T-cell (primary cell): Measurements from ENCODE around the gene MS4A4A. TPM values are rescaled to one million over a fixed set of nuclear protein-coding genes. Genes with fewer than 3 reads are reported as not detected.

ENCODE experiments used
- ATAC-seq, 4 experiments: fragments of 200-7000 bp in 3 of 4; fragments of 150-1000 bp in 1 of 4; cut with Tn5 transposase; replicated peaks in 1 of 4; 1 replicate in 3 of 4; 2 replicates in 1 of 4; pipeline ENCODE4 v1.10.0; 2021; ENCODE audit warnings: moderate library complexity in 3 of 4, mild to moderate bottlenecking in 2 of 4, moderate number of reproducible peaks in 1 of 4
- CTCF ChIA-PET, 2 donors: fragments of 300-600 bp; sonication (Branson Sonifier 250); formaldehyde crosslinking; loops; one replicate each; lab custom pipeline; 2022; ENCODE audit warnings: antibody characterized with exemption in 2 of 2; lab: Charles Lee
- POLR2A ChIA-PET, 2 donors: fragments of 300-600 bp; sonication (Branson Sonifier 250); formaldehyde crosslinking; loops; one replicate each; lab custom pipeline; 2022; ENCODE audit warnings: antibody characterized with exemption in 2 of 2; lab: Charles Lee
- DNase-seq, 35 experiments: peaks; one replicate each; pipeline versions ENCODE4 v3.0.0 to v3.0.0-alpha.2; 2013 to 2023
- H3K27ac ChIP-seq: one replicate; pipeline ENCODE4 v1.5.1; 2013; ENCODE audit warnings: low read length
- H3K27me3 ChIP-seq, 2 experiments: replicated peaks in 1 of 2; 1 replicate in 1 of 2; 2 replicates in 1 of 2; pipeline versions ENCODE4 v1.6.1 to v1.7.0; 2013; ENCODE audit warnings: low read length in 1 of 2, mixed read lengths in 1 of 2; ENCODE audit not compliant: control insufficient read depth in 2 of 2, insufficient read depth in 2 of 2; ENCODE audit errors: extremely low read depth in 1 of 2
- H3K36me3 ChIP-seq, 2 donors: 1 replicate in 1 of 2; 2 replicates in 1 of 2; pipeline versions ENCODE4 v1.6.1 to v1.7.0; 2013; ENCODE audit warnings: low read length in 1 of 2; ENCODE audit not compliant: control insufficient read depth in 2 of 2, insufficient read depth in 1 of 2; ENCODE audit errors: extremely low read depth in 1 of 2
- H3K4me1 ChIP-seq, 2 experiments: 1 replicate in 1 of 2; 2 replicates in 1 of 2; pipeline versions ENCODE4 v1.6.1 to v1.7.0; 2013; ENCODE audit warnings: low read length in 2 of 2, mixed read lengths in 1 of 2; ENCODE audit not compliant: insufficient read depth in 2 of 2, control insufficient read depth in 1 of 2; ENCODE audit errors: extremely low read depth in 1 of 2
- H3K4me3 ChIP-seq, 2 donors: 1 replicate in 1 of 2; 2 replicates in 1 of 2; pipeline versions ENCODE4 v1.5.1 to v1.7.0; 2013; ENCODE audit warnings: mild to moderate bottlenecking in 2 of 2, low read length in 1 of 2, moderate library complexity in 1 of 2; ENCODE audit not compliant: control insufficient read depth in 1 of 2; ENCODE audit errors: extremely low read depth in 1 of 2
- H3K9me3 ChIP-seq: 2 replicates; pipeline ENCODE4 v1.7.0; 2013
- H3K27ac Mint-ChIP-seq, 2 donors: one replicate each; pipeline ENCODE4 v1.8.0; 2020 to 2021; ENCODE audit warnings: mild to moderate bottlenecking in 2 of 2, mixed read lengths in 2 of 2
- H3K27me3 Mint-ChIP-seq, 2 donors: one replicate each; pipeline ENCODE4 v1.8.0; 2021 to 2022; ENCODE audit warnings: mixed read lengths in 2 of 2
- H3K36me3 Mint-ChIP-seq: one replicate; pipeline ENCODE4 v1.8.0; 2021; ENCODE audit warnings: mixed read lengths
- H3K4me1 Mint-ChIP-seq, 3 donors: one replicate each; pipeline ENCODE4 v1.8.0; 2020 to 2022; ENCODE audit warnings: mixed read lengths in 3 of 3, mild to moderate bottlenecking in 1 of 3
- H3K4me3 Mint-ChIP-seq, 3 donors: one replicate each; pipeline ENCODE4 v1.8.0; 2020 to 2022; ENCODE audit warnings: mild to moderate bottlenecking in 3 of 3, mixed read lengths in 3 of 3, moderate library complexity in 3 of 3
- H3K9me3 Mint-ChIP-seq, 3 donors: one replicate each; pipeline ENCODE4 v1.8.0; 2020 to 2022; ENCODE audit warnings: mixed read lengths in 3 of 3
- WGBS: methylation state at CpG from one replicate; pipeline ENCODE4 v1.1.5; 2013; ENCODE audit warnings: missing lambda C conversion rate; ENCODE audit not compliant: insufficient coverage; 5-methylcytosine and 5-hydroxymethylcytosine counted together
- total RNA-seq, 35 experiments: library from RNA in 6 of 35; stranded (reverse) in 6 of 35; fragments of 120-200 nt in 1 of 35; gene quantifications; one replicate each; pipeline versions ENCODE4 v1.2.1 to v1.2.4 and lab custom pipeline; 2013 to 2026

The MS4A4A gene
- total RNA-seq, 5 donors from 2014 or later (not counting 1 experiment from before 2014, with no cell fraction given) = 0.26 TPM; not detected in 4

DNA sequence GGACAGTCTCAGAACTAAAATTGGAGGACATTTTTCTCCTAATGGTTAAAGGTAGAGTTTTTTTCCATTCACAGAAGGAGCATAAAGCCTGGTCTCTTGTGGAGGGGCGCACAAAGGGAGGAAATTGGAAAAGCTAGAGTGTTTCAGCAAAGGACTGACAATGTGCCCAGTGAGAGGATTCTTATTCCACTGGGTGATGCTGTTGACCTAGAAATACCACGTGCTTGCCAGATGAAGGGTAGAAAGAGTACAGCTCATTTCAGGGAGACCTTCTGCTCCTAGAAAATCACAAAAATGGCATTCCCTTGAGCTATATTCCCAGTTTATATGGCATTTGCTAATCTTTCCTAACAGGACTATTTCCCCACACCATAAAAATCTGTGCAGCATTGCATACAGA, 67.7 kb downstream of the MS4A4A start:
- peaks cover 23 to 31% of the 10 kb centered on the region in 2 donors for H3K27me3 Mint-ChIP-seq

DNA sequence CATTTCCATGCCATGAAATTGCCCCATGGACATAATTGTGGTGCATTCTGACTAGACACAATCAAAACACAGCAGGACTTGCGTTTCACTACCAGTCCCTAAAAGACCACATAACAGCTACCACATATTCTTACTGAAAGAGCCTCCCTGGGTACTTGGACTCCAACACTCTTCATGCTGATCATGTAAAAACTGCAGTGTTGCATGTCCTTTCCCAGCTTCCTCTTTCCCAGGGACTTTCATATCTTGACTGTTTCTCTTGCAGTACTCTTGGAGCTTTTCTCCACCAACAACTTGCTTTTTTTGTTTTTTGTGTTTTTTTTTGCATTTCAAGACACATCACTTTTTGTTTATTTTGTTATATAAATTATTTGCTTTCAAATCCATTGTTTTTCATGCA, 69.5 kb downstream of the MS4A4A start:
- Histone ChIP-seq H3K4me3 (no peak overlapping the region), H3K4me1 (no peaks in the 10 kb centered on the region), H3K27me3 (peaks cover 0 to 4% of the 10 kb centered on the region in 2 experiments), H3K27ac (no peak overlapping the region), H3K36me3 (no peaks in the 10 kb centered on the region), H3K9me3 (no peaks in the 10 kb centered on the region)
- H3K27ac Mint-ChIP-seq = no peak overlapping the region
- H3K36me3 Mint-ChIP-seq = no peaks in the 10 kb centered on the region
- H3K4me1 Mint-ChIP-seq = no peaks in the 10 kb centered on the region
- peaks cover 0 to 9% (median 1%) of the 10 kb centered on the region in 3 donors for H3K9me3 Mint-ChIP-seq
- ChIA-PET POLR2A (no interaction called here), CTCF (interaction anchor here in 1 of 2 donors (1.6 kb wide), 1 partner anchor 12 kb away, joined by 4 read pairs; no protein-coding TSS in a partner anchor)
- WGBS = 78% methylated on average over 1 of the region's 1 CpG
- ATAC-seq = no peak
- no peak for DNase-seq
- no peak overlapping the region for H3K4me3 Mint-ChIP-seq
- H3K27me3 Mint-ChIP-seq = peaks cover 16 to 27% of the 10 kb centered on the region in 2 donors

More for the DNA sequence above, 67.7 kb downstream of the MS4A4A start:
- ChIA-PET POLR2A (no interaction called here), CTCF (no interaction called here)
- DNase-seq = no peak
- Mint-ChIP-seq H3K4me1 (no peaks in the 10 kb centered on the region), H3K36me3 (no peaks in the 10 kb centered on the region), H3K27ac (no peak overlapping the region), H3K9me3 (no peaks in the 10 kb centered on the region), H3K4me3 (no peak overlapping the region)
- Histone ChIP-seq H3K27me3 (peaks cover 0 to 4% of the 10 kb centered on the region in 2 experiments), H3K9me3 (no peaks in the 10 kb centered on the region), H3K36me3 (no peaks in the 10 kb centered on the region), H3K27ac (no peak overlapping the region), H3K4me3 (no peak overlapping the region), H3K4me1 (no peaks in the 10 kb centered on the region)
- ATAC-seq = no peak
- WGBS = 29% methylated on average over 1 of the region's 2 CpGs

DNA sequence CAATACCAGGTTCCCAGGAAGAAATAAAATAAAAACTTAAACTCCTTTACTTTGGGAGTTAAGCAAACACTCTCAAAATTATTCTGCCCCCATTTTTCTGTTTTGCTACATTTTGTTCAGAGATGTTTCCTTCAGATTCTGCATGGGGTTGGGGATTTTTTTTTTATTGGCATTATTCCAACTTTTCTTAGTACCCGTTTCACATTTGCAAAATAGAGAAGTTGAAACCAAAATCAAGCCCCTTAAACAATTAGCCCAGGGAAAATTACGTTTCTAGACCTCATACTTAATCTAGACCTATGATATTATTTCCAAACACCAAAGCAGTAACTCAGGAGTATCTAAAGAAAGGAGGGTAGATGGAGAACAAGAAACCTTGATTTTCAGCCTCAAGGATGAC, 77.3 kb downstream of the MS4A4A start:
- H3K4me1 ChIP-seq = no peaks in the 10 kb centered on the region
- no peak overlapping the region for H3K27ac ChIP-seq
- H3K4me1 Mint-ChIP-seq = peaks cover 0 to 3% (median 0%) of the 10 kb centered on the region in 3 donors
- H3K27me3 Mint-ChIP-seq = peaks cover 4 to 5% of the 10 kb centered on the region in 2 donors
- DNase-seq (no peak), ATAC-seq (no peak)
- no peak overlapping the region for H3K27ac Mint-ChIP-seq
- H3K4me3 ChIP-seq = no peak overlapping the region
- H3K27me3 ChIP-seq = peaks cover 0 to 12% of the 10 kb centered on the region in 2 experiments
- H3K4me3 Mint-ChIP-seq = no peak overlapping the region
- ChIA-PET POLR2A (no interaction called here), CTCF (no interaction called here)
- H3K9me3 ChIP-seq = no peaks in the 10 kb centered on the region
- no peaks in the 10 kb centered on the region for H3K36me3 Mint-ChIP-seq
- H3K36me3 ChIP-seq = no peaks in the 10 kb centered on the region
- WGBS = no CpG with 5 or more reads among the region's 2 CpGs
- peaks cover 0 to 9% (median 1%) of the 10 kb centered on the region in 3 donors for H3K9me3 Mint-ChIP-seq

Other genes with a start within 250 kb of the MS4A4A start
- gene OOSP2, start 240.3 kb upstream of the MS4A4A start, total RNA-seq = not detected
- under 1 TPM in 3 of 5 donors, not detected in 2; 0.40 to 0.44 (median 0.43) TPM for gene MS4A3, start 224.0 kb upstream of the MS4A4A start, total RNA-seq
- 1 to 10 TPM in 1 of 5 donors, under 1 TPM in 3, not detected in 1; 0.12 to 1.1 (median 0.16) TPM for gene MS4A2, start 192.0 kb upstream of the MS4A4A start, total RNA-seq
- 1 to 10 TPM in 2 of 5 donors, under 1 TPM in 3; 0.32 to 1.5 (median 0.99) TPM for gene MS4A6A, start 97.6 kb upstream of the MS4A4A start, total RNA-seq
- 1 to 10 TPM in 1 of 5 donors, under 1 TPM in 1, not detected in 3; 0.54 to 1.0 TPM for gene MS4A4E, start 37.5 kb upstream of the MS4A4A start, total RNA-seq
- not detected for gene MS4A6E, start 46.6 kb downstream of the MS4A4A start, total RNA-seq
- 1 to 10 TPM in 1 of 5 donors, under 1 TPM in 3, not detected in 1; 0.43 to 1.0 (median 0.77) TPM for gene MS4A7, start 97.9 kb downstream of the MS4A4A start, total RNA-seq
- under 1 TPM in 1 of 5 donors, not detected in 4; 0.10 TPM for gene MS4A14, start 115.8 kb downstream of the MS4A4A start, total RNA-seq
- not detected for gene MS4A5, start 148.9 kb downstream of the MS4A4A start, total RNA-seq
- gene MS4A1, start 175.2 kb downstream of the MS4A4A start, total RNA-seq = 10 to 100 TPM in 4 of 5 donors, 1 to 10 TPM in 1; 5.6 to 54.1 (median 14.5) TPM
- gene MS4A12, start 212.1 kb downstream of the MS4A4A start, total RNA-seq = not detected
- not detected for gene MS4A13, start 234.7 kb downstream of the MS4A4A start, total RNA-seq